Measurements from ENCODE around the gene DGCR8.

Gene DGCR8

GRCh38 chr22:20150381-20151275 lies 70.6 kb downstream of the DGCR8 start, which contains the start of gene CCDC188:
Gene CCDC188 (minus strand): TSS chr22:20151055. CDS start chr22:20150986, 69 bp downstream.
- H3K9me3 ChIP-seq (ENCODE audit: insufficient read depth, low read length): no peaks in the 10 kb centered on the region
- H3F3A ChIP-seq (ENCODE audit: insufficient read depth): no peaks in the 10 kb centered on the region
- no peak within 1 kb of the TSS for H3K4me3 ChIP-seq (ENCODE audit: insufficient read depth, low read length, poor library complexity, severe bottlenecking)
- H3K27ac ChIP-seq (ENCODE audit: low read depth, low read length): no peak within 1 kb of the TSS
- no peak within 1 kb of the TSS for H3K4me2 ChIP-seq (ENCODE audit: low read depth, low read length, poor library complexity, severe bottlenecking)
- no peak within 1 kb of the TSS for H2AFZ ChIP-seq (ENCODE audit: low read depth, low read length, severe bottlenecking)
- no peak within 1 kb of the TSS for H3K9ac ChIP-seq (ENCODE audit: low read length)
- H3K79me2 ChIP-seq (ENCODE audit: insufficient read depth, low read length): no peaks in the 10 kb centered on the region
- H3K36me3 ChIP-seq (ENCODE audit: low read length): no peaks in the 10 kb centered on the region
- no peaks in the 10 kb centered on the region for H3K27me3 ChIP-seq (ENCODE audit: low read length)
- no peak for TF ChIP-seq EZH2phosphoT487 (conservative IDR thresholded peaks at IDR 0.05; ENCODE audit: low read length)
- no peak for TF ChIP-seq CTCF (IDR thresholded peaks at IDR 0.05; ENCODE audit: insufficient read depth, low read length, poor library complexity, severe bottlenecking)
- no peaks in the 10 kb centered on the region for H3K9me2 ChIP-seq (replicated peaks; ENCODE audit: insufficient read depth, low read length)
- H4K20me1 ChIP-seq (ENCODE audit: low read depth, low read length): no peaks in the 10 kb centered on the region

GRCh38 chr22:20151276-20151588 lies 71.2 kb downstream of the DGCR8 start:
- no peaks in the 10 kb centered on the region for H3K9me3 ChIP-seq (ENCODE audit: insufficient read depth, low read length)
- H3K9ac ChIP-seq (ENCODE audit: low read length): no peak overlapping the region
- no peak overlapping the region for H3K4me2 ChIP-seq (ENCODE audit: low read depth, low read length, poor library complexity, severe bottlenecking)
- H4K20me1 ChIP-seq (ENCODE audit: low read depth, low read length): no peaks in the 10 kb centered on the region
- H3K4me3 ChIP-seq (ENCODE audit: insufficient read depth, low read length, poor library complexity, severe bottlenecking): no peak overlapping the region
- no peaks in the 10 kb centered on the region for H3F3A ChIP-seq (ENCODE audit: insufficient read depth)
- H3K36me3 ChIP-seq (ENCODE audit: low read length): no peaks in the 10 kb centered on the region
- H3K9me2 ChIP-seq (replicated peaks; ENCODE audit: insufficient read depth, low read length): no peaks in the 10 kb centered on the region
- H3K79me2 ChIP-seq (ENCODE audit: insufficient read depth, low read length): no peaks in the 10 kb centered on the region
- H2AFZ ChIP-seq (ENCODE audit: low read depth, low read length, severe bottlenecking): no peak overlapping the region
- H3K27me3 ChIP-seq (ENCODE audit: low read length): no peaks in the 10 kb centered on the region
- H3K27ac ChIP-seq (ENCODE audit: low read depth, low read length): no peak overlapping the region
- TF ChIP-seq EZH2phosphoT487 (conservative IDR thresholded peaks at IDR 0.05; ENCODE audit: low read length) (no peak), CTCF (IDR thresholded peaks at IDR 0.05; ENCODE audit: insufficient read depth, low read length, poor library complexity, severe bottlenecking) (no peak)

GRCh38 chr22:20152464-20152890 lies 72.4 kb downstream of the DGCR8 start:
- TF ChIP-seq CTCF (IDR thresholded peaks at IDR 0.05; ENCODE audit: insufficient read depth, low read length, poor library complexity, severe bottlenecking) (no peak), EZH2phosphoT487 (conservative IDR thresholded peaks at IDR 0.05; ENCODE audit: low read length) (no peak)
- no peaks in the 10 kb centered on the region for H3K9me3 ChIP-seq (ENCODE audit: insufficient read depth, low read length)
- H3K27me3 ChIP-seq (ENCODE audit: low read length): no peaks in the 10 kb centered on the region
- no peaks in the 10 kb centered on the region for H3K79me2 ChIP-seq (ENCODE audit: insufficient read depth, low read length)
- no peaks in the 10 kb centered on the region for H3K9me2 ChIP-seq (replicated peaks; ENCODE audit: insufficient read depth, low read length)
- no peak overlapping the region for H3K9ac ChIP-seq (ENCODE audit: low read length)
- no peaks in the 10 kb centered on the region for H4K20me1 ChIP-seq (ENCODE audit: low read depth, low read length)
- no peak overlapping the region for H2AFZ ChIP-seq (ENCODE audit: low read depth, low read length, severe bottlenecking)
- no peak overlapping the region for H3K27ac ChIP-seq (ENCODE audit: low read depth, low read length)
- no peak overlapping the region for H3K4me2 ChIP-seq (ENCODE audit: low read depth, low read length, poor library complexity, severe bottlenecking)
- no peak overlapping the region for H3K4me3 ChIP-seq (ENCODE audit: insufficient read depth, low read length, poor library complexity, severe bottlenecking)
- no peaks in the 10 kb centered on the region for H3F3A ChIP-seq (ENCODE audit: insufficient read depth)
- no peaks in the 10 kb centered on the region for H3K36me3 ChIP-seq (ENCODE audit: low read length)

All from SU-DHL-6 (cell line).